ENCODE results near the gene RHBDL3. TPM values are rescaled to one million over a fixed set of nuclear protein-coding genes. Genes with fewer than 3 reads are reported as not detected.

RHBDL3 gene
- total RNA-seq, 3 donors from 2014 or later (not counting 1 experiment from before 2014, with no cell fraction given), result 0.14 to 0.21 TPM; not detected in 1

DNA sequence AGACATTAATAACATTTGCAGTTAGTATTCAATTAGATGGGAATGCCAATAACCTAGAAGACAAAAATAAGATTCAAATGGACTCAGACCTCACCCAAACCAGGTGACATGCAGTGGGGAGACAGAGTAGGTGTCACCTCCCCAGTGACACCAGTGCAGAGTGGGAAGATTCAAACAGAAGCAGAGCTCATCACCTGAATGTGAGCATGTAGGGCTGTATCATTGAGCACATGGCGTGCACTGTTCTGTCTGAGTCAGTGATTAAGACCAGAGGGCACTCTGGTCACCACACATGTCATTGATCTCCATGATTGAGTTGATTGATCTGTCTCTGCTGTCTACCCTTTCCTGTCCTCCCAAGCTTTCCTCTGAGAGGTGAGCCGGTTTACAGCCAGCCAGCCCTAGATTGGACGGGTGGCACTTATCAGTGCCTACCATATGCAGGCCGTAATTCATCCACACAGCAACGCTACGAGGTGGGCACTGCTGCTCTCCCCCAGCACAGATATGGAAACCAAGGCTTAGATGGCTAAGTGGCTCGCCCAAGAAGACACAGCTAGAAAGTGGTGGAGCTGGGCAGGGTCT, 34.0 kb downstream of the RHBDL3 start:
- no peaks in the 10 kb centered on the region for H3K27me3 ChIP-seq (ENCODE audit: control insufficient read depth, insufficient read depth, low read length)
- Mint-ChIP-seq H3K9me3 (no peaks in the 10 kb centered on the region), H3K36me3 (no peaks in the 10 kb centered on the region), H3K27me3 (ENCODE audit: low read depth in 2 of 2) (no peaks in the 10 kb centered on the region), H3K4me3 (no peak overlapping the region), H3K27ac (no peak overlapping the region), H3K4me1 (no peaks in the 10 kb centered on the region)
- no peaks in the 10 kb centered on the region for H3K9me3 ChIP-seq (ENCODE audit: control insufficient read depth, insufficient read depth, low read length)
- H3K27ac ChIP-seq (ENCODE audit: low read length), result no peak overlapping the region
- TF ChIP-seq, protein P1, sequence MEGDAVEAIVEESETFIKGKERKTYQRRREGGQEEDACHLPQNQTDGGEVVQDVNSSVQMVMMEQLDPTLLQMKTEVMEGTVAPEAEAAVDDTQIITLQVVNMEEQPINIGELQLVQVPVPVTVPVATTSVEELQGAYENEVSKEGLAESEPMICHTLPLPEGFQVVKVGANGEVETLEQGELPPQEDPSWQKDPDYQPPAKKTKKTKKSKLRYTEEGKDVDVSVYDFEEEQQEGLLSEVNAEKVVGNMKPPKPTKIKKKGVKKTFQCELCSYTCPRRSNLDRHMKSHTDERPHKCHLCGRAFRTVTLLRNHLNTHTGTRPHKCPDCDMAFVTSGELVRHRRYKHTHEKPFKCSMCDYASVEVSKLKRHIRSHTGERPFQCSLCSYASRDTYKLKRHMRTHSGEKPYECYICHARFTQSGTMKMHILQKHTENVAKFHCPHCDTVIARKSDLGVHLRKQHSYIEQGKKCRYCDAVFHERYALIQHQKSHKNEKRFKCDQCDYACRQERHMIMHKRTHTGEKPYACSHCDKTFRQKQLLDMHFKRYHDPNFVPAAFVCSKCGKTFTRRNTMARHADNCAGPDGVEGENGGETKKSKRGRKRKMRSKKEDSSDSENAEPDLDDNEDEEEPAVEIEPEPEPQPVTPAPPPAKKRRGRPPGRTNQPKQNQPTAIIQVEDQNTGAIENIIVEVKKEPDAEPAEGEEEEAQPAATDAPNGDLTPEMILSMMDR (IDR thresholded peaks at IDR 0.05), result no peak
- intact Hi-C loops (cut with micrococcal nuclease), result no loop called here
- no peaks in the 10 kb centered on the region for H3K4me1 ChIP-seq (ENCODE audit: control insufficient read depth, insufficient read depth, low read length)
- ATAC-seq (no peak), DNase-seq (no peak)
- no peak overlapping the region for H3K4me3 ChIP-seq (ENCODE audit: low read length)
- WGBS (ENCODE audit: insufficient coverage), result 89% methylated on average over 7 of the region's 7 CpGs
- no peaks in the 10 kb centered on the region for H3K36me3 ChIP-seq (ENCODE audit: control insufficient read depth, insufficient read depth, low read length)

DNA sequence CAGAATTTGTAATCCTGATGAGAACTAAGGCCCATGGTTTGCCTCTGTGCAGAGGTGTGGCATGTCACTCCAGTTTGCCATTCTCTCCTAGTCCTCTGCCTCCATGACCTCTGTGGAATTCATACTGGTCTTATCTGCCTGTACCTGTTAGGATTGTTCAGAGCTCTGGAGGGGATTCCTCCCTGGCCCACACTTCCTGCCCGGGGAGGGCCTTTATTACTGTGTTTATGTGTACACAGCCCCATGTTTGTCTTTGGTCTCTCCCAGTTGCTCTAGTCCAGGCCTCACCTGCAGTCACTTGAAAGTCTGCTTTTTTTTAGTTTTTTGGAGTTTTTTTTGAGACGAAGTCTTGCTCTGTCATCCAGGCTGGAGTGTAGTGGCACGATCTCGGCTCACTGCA, 36.4 kb downstream of the RHBDL3 start:
- Mint-ChIP-seq H3K4me3 (no peak overlapping the region), H3K27ac (no peak overlapping the region), H3K9me3 (no peaks in the 10 kb centered on the region), H3K27me3 (ENCODE audit: low read depth in 2 of 2) (no peaks in the 10 kb centered on the region), H3K4me1 (no peaks in the 10 kb centered on the region), H3K36me3 (no peaks in the 10 kb centered on the region)
- DNase-seq, result no peak
- Histone ChIP-seq H3K4me1 (ENCODE audit: control insufficient read depth, insufficient read depth, low read length) (no peaks in the 10 kb centered on the region), H3K27ac (ENCODE audit: low read length) (no peak overlapping the region), H3K27me3 (ENCODE audit: control insufficient read depth, insufficient read depth, low read length) (no peaks in the 10 kb centered on the region), H3K9me3 (ENCODE audit: control insufficient read depth, insufficient read depth, low read length) (no peaks in the 10 kb centered on the region), H3K4me3 (ENCODE audit: low read length) (no peak overlapping the region), H3K36me3 (ENCODE audit: control insufficient read depth, insufficient read depth, low read length) (no peaks in the 10 kb centered on the region)
- intact Hi-C loops (cut with micrococcal nuclease), result no loop called here
- WGBS (ENCODE audit: insufficient coverage), result 86% methylated on average over 4 of the region's 4 CpGs
- ATAC-seq, result no peak
- TF ChIP-seq, protein P1 (IDR thresholded peaks at IDR 0.05), result no peak

DNA sequence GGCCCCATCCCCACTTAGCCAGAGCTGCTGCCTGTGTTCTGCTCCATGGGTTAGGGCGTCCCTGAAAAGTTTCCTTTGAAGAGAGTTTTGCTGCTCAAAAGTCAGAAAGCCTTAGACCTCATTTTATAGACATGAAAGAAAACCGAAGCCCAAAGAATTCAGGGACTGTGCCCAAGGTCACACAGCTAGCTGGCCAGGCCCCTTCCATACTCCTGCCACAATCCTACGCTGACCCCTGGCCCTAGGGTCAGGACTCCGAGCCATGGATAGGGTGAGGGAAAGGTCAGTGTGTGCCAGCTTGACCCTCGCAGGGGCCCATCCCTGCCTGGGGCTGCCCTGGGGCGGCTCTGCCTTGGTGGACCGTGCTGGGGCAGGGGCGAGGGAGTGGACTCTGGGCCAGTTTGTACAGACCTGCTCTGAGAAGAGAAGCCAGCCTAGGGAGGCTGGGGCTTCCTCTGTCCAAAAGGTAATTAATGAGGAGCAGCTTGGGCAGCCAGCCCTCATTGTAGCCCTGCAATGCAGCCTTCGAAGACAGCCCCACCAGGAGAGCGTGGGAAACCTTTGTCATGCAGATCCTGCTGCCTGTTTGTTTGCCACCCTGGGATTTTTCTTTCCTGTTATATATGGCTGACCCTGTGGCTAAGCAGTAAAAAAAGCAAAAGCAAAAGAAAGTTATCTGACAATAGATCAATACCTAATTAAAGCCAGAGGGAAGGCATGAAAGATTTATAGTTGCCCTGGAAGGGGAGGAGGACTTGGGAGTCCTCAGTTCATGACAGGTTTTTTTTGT, 37.4 kb downstream of the RHBDL3 start:
- H3K9me3 Mint-ChIP-seq, result no peaks in the 10 kb centered on the region
- H3K27me3 Mint-ChIP-seq (ENCODE audit: low read depth in 2 of 2), result no peaks in the 10 kb centered on the region
- DNase-seq, result no peak
- no peaks in the 10 kb centered on the region for H3K36me3 ChIP-seq (ENCODE audit: control insufficient read depth, insufficient read depth, low read length)
- H3K4me3 Mint-ChIP-seq, result no peak overlapping the region
- no peaks in the 10 kb centered on the region for H3K9me3 ChIP-seq (ENCODE audit: control insufficient read depth, insufficient read depth, low read length)
- H3K27me3 ChIP-seq (ENCODE audit: control insufficient read depth, insufficient read depth, low read length), result no peaks in the 10 kb centered on the region
- intact Hi-C loops (cut with micrococcal nuclease), result no loop called here
- H3K4me3 ChIP-seq (ENCODE audit: low read length), result no peak overlapping the region
- 91% methylated on average over 10 of the region's 10 CpGs for WGBS (ENCODE audit: insufficient coverage)
- TF ChIP-seq, protein P1 (IDR thresholded peaks at IDR 0.05), result no peak
- no peaks in the 10 kb centered on the region for H3K4me1 ChIP-seq (ENCODE audit: control insufficient read depth, insufficient read depth, low read length)
- H3K27ac Mint-ChIP-seq, result no peak overlapping the region
- no peaks in the 10 kb centered on the region for H3K36me3 Mint-ChIP-seq
- H3K27ac ChIP-seq (ENCODE audit: low read length), result no peak overlapping the region
- no peak for ATAC-seq
- H3K4me1 Mint-ChIP-seq, result no peaks in the 10 kb centered on the region

Measured in natural killer cell (primary cell).